Epidermal melanocyte (primary cell): Measurements from ENCODE around the gene OBSCN.

ENCODE experiments used
- DNase-seq: peaks from one replicate; pipeline ENCODE4 v3.0.0; 2011; ENCODE audit warnings: low spot score; ENCODE audit not compliant: insufficient read length

The OBSCN gene

DNA sequence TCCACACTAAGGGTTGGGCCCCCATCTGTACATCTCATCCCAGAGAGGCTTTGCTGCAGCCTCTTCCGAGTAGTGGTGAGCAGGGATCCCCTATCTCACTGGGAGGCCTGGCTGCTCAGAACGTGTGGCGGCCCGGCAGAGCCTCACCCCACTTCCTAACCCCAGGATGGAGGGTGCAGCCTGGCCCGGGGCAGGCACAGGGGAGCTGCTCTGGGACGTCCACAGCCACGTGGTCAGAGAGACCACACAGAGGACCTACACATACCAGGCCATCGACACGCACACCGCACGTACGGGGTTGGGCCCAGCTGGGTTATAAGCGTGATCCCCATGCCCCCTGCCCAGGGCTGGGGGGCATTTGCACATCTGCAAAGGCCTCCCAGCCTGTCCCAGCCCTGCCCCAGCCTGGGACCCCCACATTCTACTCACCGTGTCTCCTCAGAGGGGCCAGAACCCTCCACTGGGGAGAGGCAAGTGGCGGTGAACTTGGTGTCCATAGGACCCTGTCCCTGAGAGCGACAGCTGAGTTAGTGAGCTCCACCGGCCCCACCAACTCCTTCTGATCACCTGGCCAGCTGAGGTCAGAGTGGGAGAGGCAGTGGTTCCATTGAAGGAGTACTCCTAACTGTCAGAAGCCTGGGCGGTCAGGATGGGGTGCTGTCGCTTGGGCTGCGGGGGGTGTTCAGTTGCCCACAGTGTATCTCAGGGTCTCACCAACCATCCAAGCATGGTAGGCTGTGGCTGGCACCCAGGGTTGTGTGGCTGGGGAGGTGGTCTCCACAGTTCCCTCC lies 157.6 kb downstream of the OBSCN start:
- no peak for DNase-seq

DNA sequence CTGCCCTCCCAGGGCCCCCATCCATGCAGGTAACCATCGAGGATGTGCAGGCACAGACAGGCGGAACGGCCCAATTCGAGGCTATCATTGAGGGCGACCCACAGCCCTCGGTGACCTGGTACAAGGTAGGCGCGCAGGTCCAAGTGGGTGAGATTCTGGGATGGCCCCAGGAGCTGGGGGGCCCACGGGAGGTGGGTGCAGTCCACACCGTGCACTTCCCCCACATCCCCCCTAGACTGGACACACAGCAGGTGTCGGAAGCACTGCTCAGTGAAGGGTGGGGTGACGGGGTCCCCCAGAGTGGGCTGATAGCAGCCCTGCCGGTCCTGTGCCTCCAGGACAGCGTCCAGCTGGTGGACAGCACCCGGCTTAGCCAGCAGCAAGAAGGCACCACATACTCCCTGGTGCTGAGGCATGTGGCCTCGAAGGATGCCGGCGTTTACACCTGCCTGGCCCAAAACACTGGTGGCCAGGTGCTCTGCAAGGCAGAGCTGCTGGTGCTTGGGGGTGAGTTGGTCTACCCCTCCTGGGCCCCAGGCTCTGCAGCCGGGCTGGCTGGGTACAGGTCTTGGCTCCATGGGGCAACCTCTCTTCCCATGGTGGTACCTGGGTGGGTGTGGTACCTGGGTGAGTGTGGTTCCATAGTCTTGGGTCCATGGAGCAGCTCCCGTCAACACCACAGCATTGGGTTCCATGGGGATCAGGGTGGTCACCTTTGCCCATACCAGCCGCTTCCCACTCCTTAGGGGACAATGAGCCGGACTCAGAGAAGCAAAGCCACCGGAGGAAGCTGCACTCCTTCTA lies 158.4 kb downstream of the OBSCN start:
- DNase-seq, result no peak

DNA sequence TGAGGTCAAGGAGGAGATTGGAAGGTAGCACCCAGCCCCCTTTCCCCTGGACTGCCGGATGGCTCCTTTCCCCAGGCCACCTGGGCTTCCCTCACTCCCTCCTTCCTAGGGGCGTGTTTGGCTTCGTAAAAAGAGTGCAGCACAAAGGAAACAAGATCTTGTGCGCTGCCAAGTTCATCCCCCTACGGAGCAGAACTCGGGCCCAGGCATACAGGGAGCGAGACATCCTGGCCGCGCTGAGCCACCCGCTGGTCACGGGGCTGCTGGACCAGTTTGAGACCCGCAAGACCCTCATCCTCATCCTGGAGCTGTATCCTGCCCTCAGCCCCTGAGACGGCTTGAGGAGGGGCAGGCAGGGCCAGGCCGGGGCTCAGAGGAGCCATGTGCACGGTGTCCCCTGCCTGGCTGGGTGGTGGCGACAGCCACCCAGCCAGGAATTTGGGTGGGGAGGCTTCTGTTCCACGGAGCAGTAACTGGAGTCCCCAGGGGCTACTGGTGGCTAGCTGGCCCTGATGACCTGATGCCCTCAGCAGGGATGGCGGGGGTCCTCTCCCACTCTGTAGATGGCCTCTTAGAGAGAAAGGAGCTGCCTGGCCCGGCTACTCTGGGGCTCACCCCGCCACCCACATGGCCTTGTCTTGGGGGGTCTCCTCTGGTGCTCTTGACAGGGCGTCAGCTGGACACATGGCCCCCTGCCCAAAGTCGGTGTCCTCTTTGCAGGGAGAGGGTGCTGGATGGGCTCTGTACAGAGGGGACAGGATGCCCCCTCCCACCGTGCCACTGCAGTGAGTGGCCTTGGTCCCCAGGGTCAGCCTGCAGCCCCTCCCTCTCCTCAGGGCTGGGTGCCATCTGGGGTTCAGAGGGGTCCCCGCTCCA lies 159.3 kb downstream of the OBSCN start:
- DNase-seq, result peak; percentile 15

DNA sequence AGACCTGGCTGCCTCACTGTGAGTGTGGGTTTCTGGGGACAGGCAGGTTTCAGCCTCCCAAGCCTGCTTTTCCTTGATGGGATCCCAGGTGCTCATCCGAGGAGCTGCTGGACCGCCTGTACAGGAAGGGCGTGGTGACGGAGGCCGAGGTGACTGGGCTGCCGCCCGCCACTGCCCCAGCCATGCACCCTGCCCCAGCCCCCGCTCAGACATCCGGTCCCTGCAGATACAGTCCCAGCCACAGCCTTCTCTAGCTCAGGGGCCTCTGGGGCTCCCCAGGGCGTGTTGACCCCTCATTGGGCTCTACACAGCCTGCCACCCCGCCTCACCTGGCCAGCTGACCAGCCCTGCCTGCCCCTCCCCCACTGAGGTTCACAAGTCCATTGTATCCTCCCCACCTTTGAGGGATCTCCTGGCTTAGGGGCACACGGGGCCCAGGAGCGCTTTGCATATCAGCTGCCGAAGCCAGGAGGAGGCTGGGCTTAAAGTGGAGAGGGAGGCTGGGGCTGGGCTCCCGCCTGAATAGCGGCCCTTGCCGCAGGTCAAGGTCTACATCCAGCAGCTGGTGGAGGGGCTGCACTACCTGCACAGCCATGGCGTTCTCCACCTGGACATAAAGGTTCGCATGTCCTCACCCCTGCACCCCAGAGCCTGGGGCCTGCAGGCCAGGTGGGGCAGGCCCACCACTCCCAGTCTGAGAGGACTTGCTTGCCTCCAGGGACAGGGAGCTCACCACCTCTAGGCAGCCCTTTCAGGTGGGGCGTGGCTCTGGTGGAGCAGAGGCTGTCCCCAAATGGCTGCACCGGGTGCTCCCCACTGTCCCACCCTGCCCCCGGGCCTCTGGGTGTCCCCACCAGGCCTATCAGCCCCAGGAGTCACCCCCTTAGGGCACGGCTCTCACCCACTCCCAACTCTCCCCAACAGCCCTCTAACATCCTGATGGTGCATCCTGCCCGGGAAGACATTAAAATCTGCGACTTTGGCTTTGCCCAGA lies 160.3 kb downstream of the OBSCN start:
- peak; percentile 11 for DNase-seq

GRCh38 chr1:228368801-228369607 lies 161.2 kb downstream of the OBSCN start:
- peak; percentile 17 for DNase-seq

DNA sequence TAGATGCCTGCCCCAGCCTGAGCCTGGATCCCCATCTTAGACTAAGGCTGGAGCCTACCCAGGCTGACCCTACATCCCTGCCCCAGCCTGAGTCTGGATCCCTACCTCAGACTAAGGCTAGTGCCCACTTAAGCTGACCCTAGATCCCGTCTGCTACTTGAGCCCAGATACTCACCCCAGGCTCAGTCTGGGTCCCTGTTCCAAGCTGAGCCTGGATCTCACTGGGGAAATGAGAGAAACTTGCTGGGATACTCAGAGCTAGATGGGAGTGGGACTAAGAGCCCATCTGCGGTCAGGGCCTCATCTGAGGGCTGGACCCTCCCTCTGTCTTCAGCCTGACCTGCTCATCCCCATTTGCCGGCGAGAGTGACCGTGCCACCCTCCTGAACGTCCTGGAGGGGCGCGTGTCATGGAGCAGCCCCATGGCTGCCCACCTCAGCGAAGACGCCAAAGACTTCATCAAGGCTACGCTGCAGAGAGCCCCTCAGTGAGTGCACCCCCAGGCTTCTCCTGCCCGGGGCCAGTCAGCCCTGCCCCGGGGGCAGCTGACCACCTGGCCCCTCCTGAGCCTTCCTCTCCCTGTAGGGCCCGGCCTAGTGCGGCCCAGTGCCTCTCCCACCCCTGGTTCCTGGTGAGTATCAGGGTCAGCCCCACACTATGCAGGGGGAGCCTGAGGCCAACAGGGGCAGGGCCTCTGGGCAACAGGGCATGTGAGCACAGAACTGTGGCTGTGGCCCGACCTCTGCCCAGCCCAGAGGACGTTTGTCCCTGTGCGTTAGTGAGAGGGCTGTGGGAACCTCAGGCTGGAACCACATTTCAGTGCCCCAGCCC lies 162.0 kb downstream of the OBSCN start:
- peak; percentile 11 for DNase-seq

- no peak for DNase-seq
Measured at GRCh38 chr1:228370439-228370940, 162.6 kb downstream of the OBSCN start.

DNA sequence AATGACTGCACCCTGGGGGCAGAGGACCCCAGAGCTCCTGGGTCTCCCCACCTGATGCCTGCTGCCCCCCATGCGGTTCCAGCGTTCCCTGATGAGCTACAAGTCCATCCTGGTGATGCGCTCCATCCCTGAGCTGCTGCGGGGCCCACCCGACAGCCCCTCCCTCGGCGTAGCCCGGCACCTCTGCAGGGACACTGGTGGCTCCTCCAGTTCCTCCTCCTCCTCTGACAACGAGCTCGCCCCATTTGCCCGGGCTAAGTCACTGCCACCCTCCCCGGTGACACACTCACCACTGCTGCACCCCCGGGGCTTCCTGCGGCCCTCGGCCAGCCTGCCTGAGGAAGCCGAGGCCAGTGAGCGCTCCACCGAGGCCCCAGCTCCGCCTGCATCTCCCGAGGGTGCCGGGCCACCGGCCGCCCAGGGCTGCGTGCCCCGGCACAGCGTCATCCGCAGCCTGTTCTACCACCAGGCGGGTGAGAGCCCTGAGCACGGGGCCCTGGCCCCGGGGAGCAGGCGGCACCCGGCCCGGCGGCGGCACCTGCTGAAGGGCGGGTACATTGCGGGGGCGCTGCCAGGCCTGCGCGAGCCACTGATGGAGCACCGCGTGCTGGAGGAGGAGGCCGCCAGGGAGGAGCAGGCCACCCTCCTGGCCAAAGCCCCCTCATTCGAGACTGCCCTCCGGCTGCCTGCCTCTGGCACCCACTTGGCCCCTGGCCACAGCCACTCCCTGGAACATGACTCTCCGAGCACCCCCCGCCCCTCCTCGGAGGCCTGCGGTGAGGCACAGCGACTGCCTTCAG lies 163.3 kb downstream of the OBSCN start:
- DNase-seq, result no peak

DNA sequence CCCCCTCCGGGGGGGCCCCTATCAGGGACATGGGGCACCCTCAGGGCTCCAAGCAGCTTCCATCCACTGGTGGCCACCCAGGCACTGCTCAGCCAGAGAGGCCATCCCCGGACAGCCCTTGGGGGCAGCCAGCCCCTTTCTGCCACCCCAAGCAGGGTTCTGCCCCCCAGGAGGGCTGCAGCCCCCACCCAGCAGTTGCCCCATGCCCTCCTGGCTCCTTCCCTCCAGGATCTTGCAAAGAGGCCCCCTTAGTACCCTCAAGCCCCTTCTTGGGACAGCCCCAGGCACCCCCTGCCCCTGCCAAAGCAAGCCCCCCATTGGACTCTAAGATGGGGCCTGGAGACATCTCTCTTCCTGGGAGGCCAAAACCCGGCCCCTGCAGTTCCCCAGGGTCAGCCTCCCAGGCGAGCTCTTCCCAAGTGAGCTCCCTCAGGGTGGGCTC lies 163.9 kb downstream of the OBSCN start:
- no peak for DNase-seq

GRCh38 chr1:228372183-228373003 lies 164.5 kb downstream of the OBSCN start:
- peak; percentile 8 for DNase-seq

DNA sequence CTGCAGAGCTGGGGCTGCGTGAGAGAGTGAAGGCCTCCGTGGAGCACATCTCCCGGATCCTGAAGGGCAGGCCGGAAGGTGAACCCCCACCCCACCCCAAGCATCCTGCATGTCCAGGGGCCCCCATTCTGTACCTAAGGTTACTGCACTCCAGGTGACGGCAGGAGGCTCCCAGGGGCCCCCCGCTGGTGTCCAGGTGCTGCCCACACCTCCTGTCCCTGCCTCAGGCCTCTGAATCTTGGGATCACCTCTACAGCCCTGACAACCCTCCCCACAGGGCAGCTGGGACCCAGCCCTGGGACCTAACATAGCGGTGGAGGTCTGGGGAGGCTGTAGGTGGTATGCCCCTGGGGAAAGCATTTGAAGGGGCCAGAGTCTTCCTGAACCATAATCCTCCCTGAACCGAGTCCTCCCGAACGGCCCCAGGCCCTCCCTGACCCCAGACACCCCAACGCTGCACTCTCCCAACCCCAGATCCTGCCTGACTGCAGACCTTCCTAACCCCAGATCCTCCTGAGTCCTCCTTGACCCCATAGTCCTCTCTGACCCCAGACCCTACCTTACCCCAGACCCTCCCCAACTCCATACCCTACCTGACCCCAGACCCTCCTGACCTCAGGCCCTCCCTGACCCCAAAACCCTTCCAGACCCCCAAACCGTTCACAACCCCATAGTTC lies 165.3 kb downstream of the OBSCN start:
- DNase-seq, result no peak

DNA sequence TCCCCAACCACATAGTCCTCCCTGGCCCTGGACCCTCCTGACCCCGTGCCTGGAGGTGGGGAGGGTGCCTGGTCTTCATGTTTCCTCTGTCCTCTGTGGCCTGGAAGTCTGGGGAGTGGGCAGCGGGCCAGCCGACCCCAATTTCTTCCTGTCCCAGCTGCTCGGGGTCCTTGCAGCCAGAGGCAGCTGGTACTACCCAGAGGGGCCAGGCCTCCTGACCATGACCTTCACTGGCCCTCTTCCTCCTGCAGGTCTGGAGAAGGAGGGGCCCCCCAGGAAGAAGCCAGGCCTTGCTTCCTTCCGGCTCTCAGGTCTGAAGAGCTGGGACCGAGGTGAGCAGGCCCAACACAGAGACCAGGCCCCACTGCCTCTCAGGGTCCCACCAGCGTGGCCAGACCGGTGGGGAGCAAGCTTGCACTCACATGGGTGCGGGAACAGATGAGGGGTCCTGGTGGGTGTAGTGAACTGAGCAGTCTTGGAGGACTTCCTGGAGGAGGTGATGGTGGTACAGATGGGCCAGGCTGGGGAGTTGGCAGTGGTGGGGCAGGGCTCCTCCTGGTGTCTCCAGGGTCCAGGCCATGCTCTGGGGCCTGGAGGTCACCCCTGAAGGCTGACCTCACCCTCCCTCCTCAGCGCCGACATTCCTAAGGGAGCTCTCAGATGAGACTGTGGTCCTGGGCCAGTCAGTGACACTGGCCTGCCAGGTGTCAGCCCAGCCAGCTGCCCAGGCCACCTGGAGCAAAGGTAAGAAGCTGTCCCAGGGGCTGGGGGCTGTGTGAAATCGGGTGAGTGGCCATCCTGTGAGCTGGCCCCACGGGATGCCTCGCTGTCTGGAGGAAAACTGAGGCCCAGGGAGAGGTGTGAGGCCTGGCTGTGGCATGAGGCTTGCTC lies 166.1 kb downstream of the OBSCN start:
- no peak for DNase-seq

DNA sequence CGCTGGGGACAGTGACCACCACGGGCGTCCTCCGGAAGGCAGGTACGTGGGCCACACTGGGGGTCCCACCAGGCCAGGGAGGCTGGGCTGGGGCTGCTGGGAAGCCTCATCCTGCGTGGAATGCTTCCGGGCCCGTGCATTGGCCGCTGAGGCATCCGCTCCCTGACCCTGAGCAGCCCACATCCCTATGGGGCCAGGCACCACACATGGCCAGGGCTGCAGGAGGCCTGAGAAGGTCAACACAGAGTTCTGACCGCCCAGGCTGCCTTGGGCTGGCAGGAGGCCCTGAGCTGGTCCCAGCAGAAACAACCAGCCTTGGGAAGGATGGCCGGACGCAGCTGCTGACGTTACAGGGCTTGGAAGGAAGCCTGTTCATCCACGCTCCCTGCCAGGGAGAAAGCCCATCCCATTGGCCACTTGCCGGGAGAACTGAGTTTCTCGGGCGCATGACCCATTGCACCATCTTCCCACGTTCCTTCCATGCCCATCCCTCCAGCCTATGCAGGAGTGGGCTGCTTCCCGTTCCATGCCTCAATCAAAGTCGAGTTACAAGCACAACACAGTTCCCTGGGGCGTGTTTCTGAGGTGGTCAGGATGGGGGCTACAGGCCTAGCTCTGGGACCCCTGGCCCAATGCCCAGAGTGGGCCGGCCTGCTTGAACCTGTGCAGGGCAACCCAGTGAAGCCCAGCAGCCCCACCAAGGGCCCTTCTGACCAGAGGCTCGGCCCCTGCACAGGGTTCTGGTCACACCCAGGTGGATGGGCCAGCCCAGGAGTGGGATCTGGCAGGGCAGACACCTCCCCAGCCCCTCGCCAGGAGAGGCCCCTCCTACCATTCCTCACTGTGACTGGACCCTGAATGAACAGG lies 167.1 kb downstream of the OBSCN start:
- no peak for DNase-seq

DNA sequence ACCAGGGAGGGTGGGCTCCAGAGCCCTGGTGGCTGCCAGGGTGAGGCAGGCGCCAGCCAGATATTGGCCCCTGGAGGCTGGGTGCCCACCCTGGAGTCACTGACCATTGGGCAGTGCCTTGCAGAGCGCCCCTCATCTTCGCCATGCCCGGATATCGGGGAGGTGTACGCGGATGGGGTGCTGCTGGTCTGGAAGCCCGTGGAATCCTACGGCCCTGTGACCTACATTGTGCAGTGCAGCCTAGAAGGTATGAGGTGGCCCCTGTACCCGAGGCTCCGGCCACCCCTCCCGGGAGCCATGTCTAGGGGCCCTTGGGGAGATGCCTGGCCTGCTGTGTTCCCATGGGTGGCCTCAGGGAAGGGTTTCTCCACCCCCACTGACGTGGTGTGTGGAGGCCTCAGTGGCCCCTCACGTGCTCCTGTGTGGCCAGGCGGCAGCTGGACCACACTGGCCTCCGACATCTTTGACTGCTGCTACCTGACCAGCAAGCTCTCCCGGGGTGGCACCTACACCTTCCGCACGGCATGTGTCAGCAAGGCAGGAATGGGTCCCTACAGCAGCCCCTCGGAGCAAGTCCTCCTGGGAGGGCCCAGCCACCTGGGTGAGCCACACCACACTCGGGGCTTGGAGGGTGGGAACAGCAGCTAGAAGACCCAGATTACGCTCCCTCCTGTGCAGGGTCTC lies 167.9 kb downstream of the OBSCN start:
- no peak for DNase-seq
